ENCODE results near the gene GALNT7. TPM values are rescaled to one million over a fixed set of nuclear protein-coding genes. Genes with fewer than 3 reads are reported as not detected.

Gene GALNT7
- total and polyA plus RNA-seq, 2 of the 13 experiments (the other 11 are each of a cell fraction or from before 2014, with no cell fraction given) = 0.08 to 0.13 TPM

GRCh38 chr4:173370477-173371291 is 202.1 kb downstream of the GALNT7 start, which contains the start of gene SAP30 (continued):
- TF ChIP-seq HOXA9 (CRISPR knock-in tag; IDR thresholded peaks at IDR 0.05; ENCODE audit: borderline replicate concordance) = no peak
- peak; percentile 67; the same call in 1 of the 2 replicates for TF ChIP-seq ZNF788 (CRISPR knock-in tag; IDR thresholded peaks at IDR 0.05; ENCODE audit: borderline replicate concordance)
- no peak for TF ChIP-seq ZNF17 (CRISPR knock-in tag; IDR thresholded peaks at IDR 0.05)
- TF ChIP-seq MTF1 (CRISPR knock-in tag; IDR thresholded peaks at IDR 0.05) = no peak
- TF ChIP-seq BRD4 (CRISPR knock-in tag; IDR thresholded peaks at IDR 0.05) = no peak
- peak; percentile 87 for TF ChIP-seq CREM (IDR thresholded peaks at IDR 0.05)
- no peak for TF ChIP-seq CREM (CRISPR knock-in tag; IDR thresholded peaks at IDR 0.05)
- TF ChIP-seq TAF15 (IDR thresholded peaks at IDR 0.05; ENCODE audit: low read depth, low read length, poor library complexity, severe bottlenecking) = no peak
- no peak for TF ChIP-seq MZF1 (CRISPR knock-in tag; IDR thresholded peaks at IDR 0.05; ENCODE audit: borderline replicate concordance)
- TF ChIP-seq NCOA2 (CRISPR knock-in tag; IDR thresholded peaks at IDR 0.05) = no peak
- TF ChIP-seq ZBTB33 (CRISPR knock-in tag; IDR thresholded peaks at IDR 0.05) = 0 out of 2 replicates have a peak, but pooled peaks have one; percentile 10
- TF ChIP-seq ZBTB10 (CRISPR knock-in tag; IDR thresholded peaks at IDR 0.05; ENCODE audit: borderline replicate concordance) = no peak
- TF ChIP-seq BRF2 (CRISPR knock-in tag; IDR thresholded peaks at IDR 0.05) = no peak
- no peak for TF ChIP-seq ZNF670 (CRISPR knock-in tag; IDR thresholded peaks at IDR 0.05; ENCODE audit: borderline replicate concordance)
- no peak for TF ChIP-seq TOPORS (CRISPR knock-in tag; IDR thresholded peaks at IDR 0.05)
- no peak for TF ChIP-seq SRY (CRISPR knock-in tag; IDR thresholded peaks at IDR 0.05)
- TF ChIP-seq ZNF337 (CRISPR knock-in tag; IDR thresholded peaks at IDR 0.05; ENCODE audit: borderline replicate concordance, low read depth) = no peak
- no peak; the same call in 1 of the 2 replicates for TF ChIP-seq FOXJ3 (CRISPR knock-in tag; IDR thresholded peaks at IDR 0.05; ENCODE audit: borderline replicate concordance)
- TF ChIP-seq RARA (CRISPR knock-in tag; IDR thresholded peaks at IDR 0.05) = 0 out of 2 replicates have a peak, but pooled peaks have one; percentile 13
- TF ChIP-seq KLF11 (CRISPR knock-in tag; IDR thresholded peaks at IDR 0.05) = no peak
- TF ChIP-seq ATF7-NPFF (CRISPR knock-in tag; IDR thresholded peaks at IDR 0.05; ENCODE audit: low read depth) = peak; percentile 51; the same call in 1 of the 2 replicates
- TF ChIP-seq ZIK1 (CRISPR knock-in tag; IDR thresholded peaks at IDR 0.05; ENCODE audit: borderline replicate concordance, low read depth) = 0 out of 2 replicates have a peak, but pooled peaks have one; percentile 30
- peak; percentile 27; the same call in 1 of the 2 replicates for TF ChIP-seq ISL2 (CRISPR knock-in tag; IDR thresholded peaks at IDR 0.05)
- TF ChIP-seq ZNF331 (CRISPR knock-in tag; IDR thresholded peaks at IDR 0.05) = peak; percentile 78
- no peak for TF ChIP-seq SNRNP70 (IDR thresholded peaks at IDR 0.05; ENCODE audit: low read depth, low read length)

Data from HepG2 (cell line).